ENCODE results near the gene PSMB8.

PSMB8 gene

GRCh38 chr6:32852844-32853540, 9.1 kb upstream of the PSMB8 start (continued):
- TF ChIP-seq REPIN1 (tag by site-specific recombination; IDR thresholded peaks at IDR 0.05; ENCODE audit: low read depth) (0 out of 2 replicates have a peak, but pooled peaks have one; percentile 37), ZNF169 (tag by site-specific recombination; IDR thresholded peaks at IDR 0.05) (no peak), ZNF26 (tag by site-specific recombination; IDR thresholded peaks at IDR 0.05) (no peak), IKZF3 (tag by site-specific recombination; IDR thresholded peaks at IDR 0.05) (no peak), ZNF404 (tag by site-specific recombination; IDR thresholded peaks at IDR 0.05) (no peak), BCL6B (tag by site-specific recombination; IDR thresholded peaks at IDR 0.05) (no peak), ZBTB21 (tag by site-specific recombination; IDR thresholded peaks at IDR 0.05) (no peak), ZFP3 (tag by site-specific recombination; IDR thresholded peaks at IDR 0.05; ENCODE audit: low read depth) (no peak), MZF1 (tag by site-specific recombination; IDR thresholded peaks at IDR 0.05; ENCODE audit: borderline replicate concordance) (no peak), ZNF585B (tag by site-specific recombination; IDR thresholded peaks at IDR 0.05) (no peak), ZNF366 (tag by site-specific recombination; conservative IDR thresholded peaks at IDR 0.05) (no peak), TSHZ1 (tag by site-specific recombination; IDR thresholded peaks at IDR 0.05; ENCODE audit: borderline replicate concordance) (no peak), ZNF624 (tag by site-specific recombination; IDR thresholded peaks at IDR 0.05) (no peak), PATZ1 (tag by site-specific recombination; IDR thresholded peaks at IDR 0.05) (peak; percentile 43; the same call in 1 of the 2 replicates), ZNF175 (tag by site-specific recombination; IDR thresholded peaks at IDR 0.05) (no peak), ZNF354C (tag by site-specific recombination; IDR thresholded peaks at IDR 0.05; ENCODE audit: borderline replicate concordance, low read depth) (no peak), ZNF23 (tag by site-specific recombination; IDR thresholded peaks at IDR 0.05; ENCODE audit: borderline replicate concordance) (no peak), ZNF426 (tag by site-specific recombination; IDR thresholded peaks at IDR 0.05) (no peak), ZNF670 (tag by site-specific recombination; IDR thresholded peaks at IDR 0.05; ENCODE audit: low read depth) (no peak), ZNF600 (tag by site-specific recombination; IDR thresholded peaks at IDR 0.05) (peak; percentile 67), SCRT1 (tag by site-specific recombination; IDR thresholded peaks at IDR 0.05; ENCODE audit: borderline replicate concordance) (no peak), ZNF596 (tag by site-specific recombination; IDR thresholded peaks at IDR 0.05) (no peak), EGR2 (tag by site-specific recombination; IDR thresholded peaks at IDR 0.05; ENCODE audit: low read depth) (no peak), ZSCAN30 (tag by site-specific recombination; IDR thresholded peaks at IDR 0.05) (no peak), ZNF768 (tag by site-specific recombination; IDR thresholded peaks at IDR 0.05) (no peak), ZSCAN23 (tag by site-specific recombination; IDR thresholded peaks at IDR 0.05) (no peak)
